ENCODE measurements around the gene IFITM1. TPM values are rescaled to one million over a fixed set of nuclear protein-coding genes. Genes with fewer than 3 reads are reported as not detected.

IFITM1 gene
- total and polyA plus RNA-seq, 2 of the 8 experiments (the other 6 are each of a cell fraction or from before 2014, with no cell fraction given): 394 to 1,464 TPM

- Histone ChIP-seq H3K79me1 (ENCODE audit: low read depth, low read length) (no peaks in the 10 kb centered on the region), H3K4me3 (ENCODE audit: extremely low read depth in 1 of 4, insufficient read depth in 2 of 4, low read depth in 3 of 4, low read length in 4 of 4) (peak overlapping the region in 2 of 4 experiments; percentile 71 to 81; a peak in 5 of 8 replicates)
- WGBS, 2 experiments (ENCODE audit: extremely low coverage in 1 of 2, insufficient coverage in 1 of 2, insufficient read length in 1 of 2, insufficient replicate concordance in 2 of 2, low coverage in 1 of 2, low lambda C conversion rate in 2 of 2, missing lambda C conversion rate in 1 of 2): 31% methylated on average over 7 of the region's 7 CpGs; no CpG with 5 or more reads in 1 of the 2 experiments
Observed at GRCh38 chr11:316891-317301, 3.1 kb downstream of the IFITM1 start.

More at GRCh38 chr11:316891-317301, 3.1 kb downstream of the IFITM1 start:
- H2BK12ac ChIP-seq (ENCODE audit: low read depth, low read length): no peak overlapping the region
- H4K8ac ChIP-seq (ENCODE audit: extremely low read depth, insufficient read depth, low read length): no peak overlapping the region
- H2BK5ac ChIP-seq (ENCODE audit: low read depth, low read length): no peak overlapping the region
- CTCF ChIA-PET (ENCODE audit: partially characterized antibody): interaction anchor here (0.6 to 4.2 kb wide), 23 partner anchors 8 to 88 kb away, joined by 3 to 33 read pairs (median 5); partner anchors contain the start of genes IFITM2 and IFITM5
- no peak overlapping the region for H3K14ac ChIP-seq (ENCODE audit: insufficient read length)
- H2AFZ ChIP-seq (ENCODE audit: low read length): no peak overlapping the region
- H3K4me1 ChIP-seq (replicated peaks in 1 of 4; ENCODE audit: control insufficient read depth in 3 of 4, insufficient read depth in 4 of 4, low read length in 3 of 4): peaks cover 9 to 46% (median 33%) of the 10 kb centered on the region in 4 experiments
- no peak overlapping the region for H4K91ac ChIP-seq (replicated peaks; ENCODE audit: insufficient read length, low read length)
- peak overlapping the region; percentile 75 to 89 for H3K4me2 ChIP-seq (ENCODE audit: insufficient read depth in 1 of 2, low read depth in 2 of 2, low read length in 2 of 2)
- no peaks in the 10 kb centered on the region for H3K9me3 ChIP-seq (ENCODE audit: insufficient read depth in 2 of 2, low read depth in 1 of 2, low read length in 1 of 2)
- H3K27me3 ChIP-seq (replicated peaks in 1 of 4; ENCODE audit: control insufficient read depth in 3 of 4, extremely low read depth in 1 of 4, insufficient read depth in 3 of 4, low read length in 3 of 4): no peaks in the 10 kb centered on the region
- H4K5ac ChIP-seq (ENCODE audit: insufficient read length, low read depth, low read length): no peak overlapping the region
- no peak overlapping the region for H2BK15ac ChIP-seq (ENCODE audit: low read length)
- H3K36me3 ChIP-seq (ENCODE audit: control insufficient read depth in 2 of 4, insufficient read depth in 4 of 4, low read length in 3 of 4): peaks cover 0 to 4% (median 0%) of the 10 kb centered on the region in 4 experiments; a peak in 1 of 8 replicates
- peaks cover 18% of the 10 kb centered on the region; the same call in 1 of the 2 replicates for H3K23me2 ChIP-seq (ENCODE audit: low read depth, low read length)
- H3K27ac ChIP-seq (ENCODE audit: low read depth, low read length): no peak overlapping the region
- peaks cover 0 to 21% of the 10 kb centered on the region in 2 experiments; a peak in 2 of 4 replicates for H3K79me2 ChIP-seq (ENCODE audit: control insufficient read depth in 1 of 2, insufficient read depth in 2 of 2, low read length in 2 of 2)
- H3K18ac ChIP-seq (ENCODE audit: extremely low read depth, low read length): no peak overlapping the region
- H3K23ac ChIP-seq (ENCODE audit: insufficient read length): no peak overlapping the region
- FAIRE-seq (no peak), DNase-seq (ENCODE audit: low read depth in 1 of 2, low spot score in 2 of 2) (no peak)
- H2BK20ac ChIP-seq (ENCODE audit: low read length): no peak overlapping the region
- POLR2A ChIA-PET (ENCODE audit: partially characterized antibody): interaction anchor here (0.7 to 4.0 kb wide), 18 partner anchors 10 to 109 kb away, joined by 3 to 33 read pairs (median 4); partner anchors contain the start of genes BET1L, IFITM2 and RIC8A
- H2AK5ac ChIP-seq (ENCODE audit: low read depth, low read length): no peak overlapping the region
- no peak overlapping the region for H3K56ac ChIP-seq (replicated peaks; ENCODE audit: insufficient read length, low read depth, low read length)
- no peak overlapping the region for H3K9ac ChIP-seq (replicated peaks in 1 of 4; ENCODE audit: extremely low read depth in 1 of 4, low read depth in 3 of 4, low read length in 3 of 4)
- H2BK120ac ChIP-seq (replicated peaks; ENCODE audit: low read depth, low read length): no peak overlapping the region
- TF ChIP-seq FOSL1 (IDR thresholded peaks at IDR 0.05; ENCODE audit: insufficient read depth, low read depth, low read length) (no peak), MAFK (IDR thresholded peaks at IDR 0.05; ENCODE audit: low read depth, low read length) (no peak), KDM5A (IDR thresholded peaks at IDR 0.05; ENCODE audit: low read length) (no peak), ATF2 (IDR thresholded peaks at IDR 0.05; ENCODE audit: low read length) (no peak), E2F6 (IDR thresholded peaks at IDR 0.05) (no peak), EP300 (IDR thresholded peaks at IDR 0.05; ENCODE audit: borderline replicate concordance in 1 of 2, low read depth in 2 of 2, low read length in 2 of 2) (no peak), NANOG (IDR thresholded peaks at IDR 0.05; ENCODE audit: insufficient read depth, low read depth, low read length, poor library complexity, severe bottlenecking) (no peak), EZH2 (IDR thresholded peaks at IDR 0.05; ENCODE audit: low read depth, low read length, severe bottlenecking) (no peak)
- H3K4ac ChIP-seq (replicated peaks; ENCODE audit: insufficient read length, low read depth, low read length): no peak overlapping the region
- peaks cover 0 to 5% of the 10 kb centered on the region in 2 experiments for H4K20me1 ChIP-seq (replicated peaks in 1 of 2; ENCODE audit: control insufficient read depth in 1 of 2, insufficient read depth in 2 of 2, low read length in 2 of 2)
